Posterior vena cava (tissue), 2 donors: ENCODE results near the gene TCFL5. TPM values are rescaled to one million over a fixed set of nuclear protein-coding genes. Genes with fewer than 3 reads are reported as not detected.

ENCODE experiments used
- DNase-seq: peaks from one replicate; pipeline ENCODE4 v3.0.0-alpha.2; 2020; ENCODE audit warnings: low spot score
- intact Hi-C, 2 donors: fragments of 100-400 bp; cut with DNase I; formaldehyde crosslinking; loops; one replicate each; pipeline versions ENCODE4 v1.14.1 to v1.14.2; 2022 to 2023
- total RNA-seq, 2 donors: library from RNA; stranded (reverse); fragmentation: NEBNext Ultra II Directional; extraction: Animal tissue kit (Norgen Biotek cat#: 25700); gene quantifications; one replicate each; pipeline ENCODE4 v1.2.1, GENCODE V29; 2021
- donor health status: DM: yes; HTN: yes; CAD: no.
- donor health status: DM: yes; HTN: yes; CAD: no.

TCFL5 gene
- total RNA-seq, 2 donors from 2014 or later: 9.6 to 10.9 TPM

GRCh38 chr20:62819494-62820174, 42.0 kb downstream of the TCFL5 start:
- no peak for DNase-seq
- intact Hi-C loops: loop anchor here in 1 of 2 donors (10.0 kb wide), 1 partner anchor 155 kb away; no protein-coding TSS in a partner anchor

- no peak for DNase-seq
- intact Hi-C loops: loop anchor here in 1 of 2 donors (10.0 kb wide), 1 partner anchor 154 kb away; no protein-coding TSS in a partner anchor
These were observed 42.8 kb downstream of the TCFL5 start for GRCh38 chr20:62818592-62819493.

- no peak for DNase-seq
- intact Hi-C loops: loop anchor here in 1 of 2 donors (10.0 kb wide), 1 partner anchor 153 kb away; no protein-coding TSS in a partner anchor
These were observed 43.5 kb downstream of the TCFL5 start for GRCh38 chr20:62817975-62818591.

GRCh38 chr20:62816884-62817873, 44.4 kb downstream of the TCFL5 start, which contains the start of gene COL9A3:
Gene COL9A3, plus strand, starts transcription at chr20:62817050. Its CDS starts 15 bp downstream, at chr20:62817065.
- intact Hi-C loops: loop anchor here in 1 of 2 donors (10.0 kb wide), 1 partner anchor 152 kb away; no protein-coding TSS in a partner anchor
- DNase-seq: no peak

GRCh38 chr20:62816031-62816883, 45.4 kb downstream of the TCFL5 start:
- DNase-seq: no peak
- intact Hi-C loops: loop anchor here in 1 of 2 donors (10.0 kb wide), 1 partner anchor 151 kb away; no protein-coding TSS in a partner anchor

GRCh38 chr20:62815066-62815991, 46.3 kb downstream of the TCFL5 start:
- intact Hi-C loops: loop anchor here in 1 of 2 donors (10.0 kb wide), 1 partner anchor 151 kb away; no protein-coding TSS in a partner anchor
- no peak for DNase-seq

- intact Hi-C loops: loop anchor here in 1 of 2 donors (10.0 kb wide), 1 partner anchor 150 kb away; no protein-coding TSS in a partner anchor
- DNase-seq: no peak
These were observed 46.9 kb downstream of the TCFL5 start for GRCh38 chr20:62814709-62815065.

GRCh38 chr20:62814060-62814708, 47.4 kb downstream of the TCFL5 start:
- intact Hi-C loops: loop anchor here in 1 of 2 donors (10.0 kb wide), 1 partner anchor 149 kb away; no protein-coding TSS in a partner anchor
- no peak for DNase-seq

GRCh38 chr20:62813588-62813987, 48.0 kb downstream of the TCFL5 start:
- DNase-seq: no peak
- intact Hi-C loops: loop anchor here in 1 of 2 donors (10.0 kb wide), 1 partner anchor 149 kb away; no protein-coding TSS in a partner anchor

GRCh38 chr20:62812907-62813200, 48.8 kb downstream of the TCFL5 start:
- no peak for DNase-seq
- intact Hi-C loops: loop anchor here in 1 of 2 donors (10.0 kb wide), 1 partner anchor 148 kb away; no protein-coding TSS in a partner anchor

GRCh38 chr20:62812181-62812906, 49.3 kb downstream of the TCFL5 start:
- DNase-seq: no peak
- intact Hi-C loops: loop anchor here in 1 of 2 donors (10.0 kb wide), 1 partner anchor 148 kb away; no protein-coding TSS in a partner anchor

GRCh38 chr20:62811720-62812119, 49.9 kb downstream of the TCFL5 start:
- no peak for DNase-seq
- intact Hi-C loops: loop anchor here in 1 of 2 donors (10.0 kb wide), 1 partner anchor 147 kb away; no protein-coding TSS in a partner anchor

GRCh38 chr20:62811320-62811719, 50.3 kb downstream of the TCFL5 start:
- intact Hi-C loops: loop anchor here in 1 of 2 donors (10.0 kb wide), 1 partner anchor 147 kb away; no protein-coding TSS in a partner anchor
- DNase-seq: no peak

- intact Hi-C loops: loop anchor here (5.0 to 10.0 kb wide), 2 partner anchors 142 to 145 kb away; no protein-coding TSS in a partner anchor
- DNase-seq: no peak
These were observed 51.8 kb downstream of the TCFL5 start for GRCh38 chr20:62809530-62810428.
